LNCaP clone FGC (cell line): Measurements from ENCODE around the gene NAA25.
"Not testable (repeated sequence)": the region's sequence is repeated elsewhere in the genome, so short reads cannot be mapped to it uniquely, and the experiment has no call there.

Source experiments
- DNase-seq: peaks from one replicate; pipeline ENCODE4 v3.0.0-alpha.2; 2011; ENCODE audit warnings: low read depth
- H3K4me3 ChIP-seq: 2 replicates; pipeline ENCODE4 v1.5.1; 2011; ENCODE audit warnings: mild to moderate bottlenecking, low read depth, low read length, control low read depth
- CTCF ChIP-seq: IDR thresholded peaks from 2 replicates; pipeline ENCODE4 v1.5.1; 2012; ENCODE audit warnings: mild to moderate bottlenecking; ENCODE audit not compliant: control insufficient read depth, insufficient read depth; ENCODE audit errors: extremely low read depth

The NAA25 gene

GRCh38 chr12:112116232-112117060 lies 7.9 kb upstream of the NAA25 start:
- no peak for DNase-seq
- H3K4me3 ChIP-seq: no peak overlapping the region
- TF ChIP-seq CTCF: no peak

GRCh38 chr12:112115259-112116045 lies 6.9 kb upstream of the NAA25 start:
- no peak overlapping the region for H3K4me3 ChIP-seq
- DNase-seq: no peak
- TF ChIP-seq CTCF: no peak

GRCh38 chr12:112112409-112113133 lies 4.0 kb upstream of the NAA25 start:
- TF ChIP-seq CTCF: no peak
- DNase-seq: peak; percentile 58
- H3K4me3 ChIP-seq: no peak overlapping the region

GRCh38 chr12:112111931-112112330 lies 3.3 kb upstream of the NAA25 start:
- TF ChIP-seq CTCF: 0 out of 2 replicates have a peak, but pooled peaks have one; percentile 13
- no peak overlapping the region for H3K4me3 ChIP-seq
- DNase-seq: no peak

GRCh38 chr12:112110787-112111662 lies 2.4 kb upstream of the NAA25 start:
- H3K4me3 ChIP-seq, DNase-seq: not testable (repeated sequence)

GRCh38 chr12:112107306-112108201 lies 1.0 kb downstream of the NAA25 start:
- peak overlapping the region; percentile 86 for H3K4me3 ChIP-seq
- no peak for TF ChIP-seq CTCF
- no peak for DNase-seq
